HL-60/S4 treated with phorbol 12-myristate 13-acetate at 8.2 ng/mL for 4 days and 3 days (cell line): ENCODE results near the gene CCSER2.
"Not testable (repeated sequence)": the region's sequence is repeated elsewhere in the genome, so short reads cannot be mapped to it uniquely, and the experiment has no call there.

Experiments used
- in situ Hi-C: fragments of 300-500 bp; cut with MboI; formaldehyde crosslinking; loops from 2 replicates; pipeline ENCODE4 v1.15.0; 2022; ENCODE audit warnings: low sequenced_read_pairs

The CCSER2 gene

GRCh38 chr10:84328418-84329195 is at the start of gene CCSER2:
Gene CCSER2, plus strand, starts transcription at chr10:84328589. Its CDS starts 42,464 bp downstream, at chr10:84371053.
- in situ Hi-C loops: no loop called here

- in situ Hi-C loops: not testable (repeated sequence)
Observed at GRCh38 chr10:84279876-84280475, 48.4 kb upstream of the CCSER2 start.

GRCh38 chr10:84286695-84287094 is 41.7 kb upstream of the CCSER2 start:
- in situ Hi-C loops: no loop called here

GRCh38 chr10:84288151-84288550 is 40.2 kb upstream of the CCSER2 start:
- in situ Hi-C loops: no loop called here

- in situ Hi-C loops: no loop called here
Observed at GRCh38 chr10:84289521-84290200, 38.7 kb upstream of the CCSER2 start.

- in situ Hi-C loops: no loop called here
Observed at GRCh38 chr10:84290235-84290634, 38.2 kb upstream of the CCSER2 start.

GRCh38 chr10:84291384-84291783 is 37.0 kb upstream of the CCSER2 start:
- in situ Hi-C loops: no loop called here

- in situ Hi-C loops: no loop called here
Observed at GRCh38 chr10:84292502-84292901, 35.9 kb upstream of the CCSER2 start.

- in situ Hi-C loops: no loop called here
Observed at GRCh38 chr10:84293171-84293570, 35.2 kb upstream of the CCSER2 start.

GRCh38 chr10:84293574-84294016 is 34.8 kb upstream of the CCSER2 start:
- in situ Hi-C loops: no loop called here

GRCh38 chr10:84294766-84295447 is 33.5 kb upstream of the CCSER2 start:
- in situ Hi-C loops: no loop called here

- in situ Hi-C loops: no loop called here
Observed at GRCh38 chr10:84296091-84296981, 32.1 kb upstream of the CCSER2 start.

GRCh38 chr10:84298057-84298456 is 30.3 kb upstream of the CCSER2 start:
- in situ Hi-C loops: no loop called here

- in situ Hi-C loops: no loop called here
Observed at GRCh38 chr10:84302223-84302622, 26.2 kb upstream of the CCSER2 start.

GRCh38 chr10:84306751-84307384 is 21.5 kb upstream of the CCSER2 start:
- in situ Hi-C loops: no loop called here

GRCh38 chr10:84308021-84308420 is 20.4 kb upstream of the CCSER2 start:
- in situ Hi-C loops: no loop called here

GRCh38 chr10:84308481-84309304 is 19.7 kb upstream of the CCSER2 start:
- in situ Hi-C loops: no loop called here

GRCh38 chr10:84310470-84310869 is 17.9 kb upstream of the CCSER2 start:
- in situ Hi-C loops: no loop called here

- in situ Hi-C loops: no loop called here
Observed at GRCh38 chr10:84311576-84311975, 16.8 kb upstream of the CCSER2 start.
